ENCODE results near the gene CORO6.

DNA sequence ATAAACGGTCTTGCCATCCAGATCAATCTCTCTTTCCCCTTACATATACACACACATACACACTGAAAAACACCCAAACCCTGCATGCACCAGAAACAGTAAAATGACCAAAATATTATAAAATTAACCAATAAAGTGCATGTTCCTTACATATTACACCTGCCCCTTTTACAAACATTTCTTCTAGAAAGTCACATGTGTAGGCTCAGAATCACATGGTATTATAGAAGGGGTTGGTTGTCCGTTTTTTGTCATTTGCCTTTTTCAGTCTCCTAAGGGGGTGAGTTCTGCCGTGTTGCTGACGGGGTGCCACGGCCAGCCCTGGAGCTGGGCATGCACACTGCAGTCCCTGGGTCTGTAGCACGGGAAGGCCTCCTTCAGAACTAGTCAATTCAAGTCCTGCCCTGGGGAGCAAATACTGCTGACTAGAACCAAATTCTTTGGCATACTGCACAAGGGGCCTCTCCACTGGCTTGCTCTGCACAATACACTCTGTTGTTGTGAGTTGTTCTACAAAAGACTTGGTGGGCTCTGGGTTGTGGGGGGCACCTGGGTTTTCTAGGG is 8.0 kb upstream of the CORO6 start:
- TF ChIP-seq, protein P1, sequence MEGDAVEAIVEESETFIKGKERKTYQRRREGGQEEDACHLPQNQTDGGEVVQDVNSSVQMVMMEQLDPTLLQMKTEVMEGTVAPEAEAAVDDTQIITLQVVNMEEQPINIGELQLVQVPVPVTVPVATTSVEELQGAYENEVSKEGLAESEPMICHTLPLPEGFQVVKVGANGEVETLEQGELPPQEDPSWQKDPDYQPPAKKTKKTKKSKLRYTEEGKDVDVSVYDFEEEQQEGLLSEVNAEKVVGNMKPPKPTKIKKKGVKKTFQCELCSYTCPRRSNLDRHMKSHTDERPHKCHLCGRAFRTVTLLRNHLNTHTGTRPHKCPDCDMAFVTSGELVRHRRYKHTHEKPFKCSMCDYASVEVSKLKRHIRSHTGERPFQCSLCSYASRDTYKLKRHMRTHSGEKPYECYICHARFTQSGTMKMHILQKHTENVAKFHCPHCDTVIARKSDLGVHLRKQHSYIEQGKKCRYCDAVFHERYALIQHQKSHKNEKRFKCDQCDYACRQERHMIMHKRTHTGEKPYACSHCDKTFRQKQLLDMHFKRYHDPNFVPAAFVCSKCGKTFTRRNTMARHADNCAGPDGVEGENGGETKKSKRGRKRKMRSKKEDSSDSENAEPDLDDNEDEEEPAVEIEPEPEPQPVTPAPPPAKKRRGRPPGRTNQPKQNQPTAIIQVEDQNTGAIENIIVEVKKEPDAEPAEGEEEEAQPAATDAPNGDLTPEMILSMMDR (CRISPR knock-in tag; IDR thresholded peaks at IDR 0.05): no peak
- no peak for TF ChIP-seq ZNF891 (CRISPR knock-in tag; IDR thresholded peaks at IDR 0.05)
- no peak for TF ChIP-seq MEF2D (CRISPR knock-in tag; IDR thresholded peaks at IDR 0.05)
- TF ChIP-seq PTBP1 (IDR thresholded peaks at IDR 0.05; ENCODE audit: low read depth, low read length, poor library complexity, severe bottlenecking): no peak
